Activated CD8-positive, alpha-beta T cell treated with anti-CD3 and anti-CD28 coated beads for 36 hours (primary cell): ENCODE measurements around the gene DNM3. TPM values are rescaled to one million over a fixed set of nuclear protein-coding genes. Genes with fewer than 3 reads are reported as not detected.

Experiments used
- ATAC-seq: fragments of 200-7000 bp; cut with Tn5 transposase; one replicate; pipeline ENCODE4 v1.10.0; 2021; ENCODE audit warnings: mild to moderate bottlenecking, moderate library complexity
- CTCF ChIA-PET: fragments of 350-600 bp; sonication (Branson Sonifier 250); formaldehyde crosslinking; loops from one replicate; lab custom pipeline; 2021; ENCODE audit warnings: antibody characterized with exemption; lab: Charles Lee
- POLR2A ChIA-PET: fragments of 350-600 bp; sonication (Branson Sonifier 250); formaldehyde crosslinking; loops from one replicate; lab custom pipeline; 2021; ENCODE audit warnings: antibody characterized with exemption; lab: Charles Lee
- DNase-seq: peaks from one replicate; pipeline ENCODE4 v3.0.0-alpha.2; 2020
- H3K27ac Mint-ChIP-seq: one replicate; pipeline ENCODE4 v1.8.0; 2021; ENCODE audit warnings: mild to moderate bottlenecking, mixed read lengths
- H3K27me3 Mint-ChIP-seq: one replicate; pipeline ENCODE4 v1.8.0; 2021; ENCODE audit warnings: mixed read lengths
- H3K36me3 Mint-ChIP-seq: one replicate; pipeline ENCODE4 v1.8.0; 2021; ENCODE audit warnings: low read depth, mixed read lengths
- H3K4me1 Mint-ChIP-seq: one replicate; pipeline ENCODE4 v1.8.0; 2021; ENCODE audit warnings: low read depth, mixed read lengths
- H3K4me3 Mint-ChIP-seq: one replicate; pipeline ENCODE4 v1.8.0; 2021; ENCODE audit warnings: mild to moderate bottlenecking, moderate library complexity, mixed read lengths
- H3K9me3 Mint-ChIP-seq: one replicate; pipeline ENCODE4 v1.8.0; 2021; ENCODE audit warnings: mixed read lengths
- CTCF ChIP-seq: fragments of 200-600 bp; IDR thresholded peaks from one replicate; pipeline ENCODE4 v1.8.0; 2022; ENCODE audit warnings: antibody characterized with exemption, mild to moderate bottlenecking
- intact Hi-C: fragments of 100-400 bp; cut with micrococcal nuclease; formaldehyde crosslinking; loops from one replicate; pipeline ENCODE4 v1.10.0; 2022
- total RNA-seq, 2 experiments: library from RNA; stranded (reverse); gene quantifications; one replicate each; pipeline ENCODE4 v1.2.3, GENCODE V29; 2021

Gene DNM3
- total RNA-seq, 2 experiments from 2014 or later = 0.58 to 1.1 TPM

- ChIA-PET CTCF (interaction anchor here (0.8 kb wide), 1 partner anchor 40 kb away, joined by 3 read pairs; no protein-coding TSS in a partner anchor), POLR2A (no interaction called here)
- no peaks in the 10 kb centered on the region for H3K27me3 Mint-ChIP-seq
- H3K27ac Mint-ChIP-seq = no peak overlapping the region
- intact Hi-C loops = no loop called here
- no peaks in the 10 kb centered on the region for H3K36me3 Mint-ChIP-seq
- DNase-seq (no peak), ATAC-seq (no peak)
- H3K9me3 Mint-ChIP-seq = no peaks in the 10 kb centered on the region
- H3K4me1 Mint-ChIP-seq = peaks cover 19% of the 10 kb centered on the region
- no peak overlapping the region for H3K4me3 Mint-ChIP-seq
- TF ChIP-seq CTCF = no peak
These were observed 410.2 kb downstream of the DNM3 start for GRCh38 chr1:172251486-172251885.

GRCh38 chr1:172252321-172252720, 411.0 kb downstream of the DNM3 start:
- DNase-seq (no peak), ATAC-seq (no peak)
- no peaks in the 10 kb centered on the region for H3K36me3 Mint-ChIP-seq
- CTCF ChIA-PET = interaction anchor here (0.8 kb wide), 1 partner anchor 41 kb away, joined by 3 read pairs; no protein-coding TSS in a partner anchor
- peaks cover 20% of the 10 kb centered on the region for H3K4me1 Mint-ChIP-seq
- H3K9me3 Mint-ChIP-seq = no peaks in the 10 kb centered on the region
- no peak overlapping the region for H3K4me3 Mint-ChIP-seq
- no peak overlapping the region for H3K27ac Mint-ChIP-seq
- intact Hi-C loops = no loop called here
- POLR2A ChIA-PET = no interaction called here
- TF ChIP-seq CTCF = no peak
- H3K27me3 Mint-ChIP-seq = no peaks in the 10 kb centered on the region

GRCh38 chr1:172252958-172253357, 411.7 kb downstream of the DNM3 start:
- CTCF ChIA-PET = interaction anchor here (1.1 kb wide), 1 partner anchor 14 kb away, joined by 3 read pairs; no protein-coding TSS in a partner anchor
- H3K4me3 Mint-ChIP-seq = no peak overlapping the region
- TF ChIP-seq CTCF = no peak
- no peak for DNase-seq
- POLR2A ChIA-PET = no interaction called here
- intact Hi-C loops = no loop called here
- H3K4me1 Mint-ChIP-seq = peaks cover 20% of the 10 kb centered on the region
- H3K27me3 Mint-ChIP-seq = no peaks in the 10 kb centered on the region
- ATAC-seq = no peak
- no peak overlapping the region for H3K27ac Mint-ChIP-seq
- no peaks in the 10 kb centered on the region for H3K9me3 Mint-ChIP-seq
- no peaks in the 10 kb centered on the region for H3K36me3 Mint-ChIP-seq

GRCh38 chr1:172254521-172255222, 413.4 kb downstream of the DNM3 start:
- TF ChIP-seq CTCF = no peak
- Mint-ChIP-seq H3K9me3 (peaks cover under 1% of the 10 kb centered on the region), H3K27me3 (no peaks in the 10 kb centered on the region), H3K36me3 (peaks cover 1% of the 10 kb centered on the region), H3K27ac (peak overlapping the region; percentile 27), H3K4me1 (peaks cover 21% of the 10 kb centered on the region), H3K4me3 (no peak overlapping the region)
- intact Hi-C loops = no loop called here
- ChIA-PET POLR2A (no interaction called here), CTCF (interaction anchor here (1.2 to 1.5 kb wide), 2 partner anchors 16 to 145 kb away, joined by 4 read pairs; no protein-coding TSS in a partner anchor)
- peak; percentile 58 for ATAC-seq
- DNase-seq = no peak

- Mint-ChIP-seq H3K27me3 (no peaks in the 10 kb centered on the region), H3K9me3 (peaks cover 5% of the 10 kb centered on the region), H3K36me3 (peaks cover 5% of the 10 kb centered on the region), H3K4me1 (peaks cover 25% of the 10 kb centered on the region), H3K27ac (peak overlapping the region; percentile 27), H3K4me3 (no peak overlapping the region)
- POLR2A ChIA-PET = no interaction called here
- DNase-seq = no peak
- CTCF ChIA-PET = interaction anchor here (1.2 kb wide), 1 partner anchor 144 kb away, joined by 4 read pairs; no protein-coding TSS in a partner anchor
- peak; percentile 67 for ATAC-seq
- intact Hi-C loops = no loop called here
- TF ChIP-seq CTCF = no peak
These were observed 413.9 kb downstream of the DNM3 start for GRCh38 chr1:172255223-172255560.
